Panc1 (cell line): ENCODE results near the gene HEPHL1. TPM values are rescaled to one million over a fixed set of nuclear protein-coding genes. Genes with fewer than 3 reads are reported as not detected.
"Not testable (repeated sequence)": the region's sequence is repeated elsewhere in the genome, so short reads cannot be mapped to it uniquely, and the experiment has no call there.

Experiments used
- ATAC-seq: fragments of 200-7000 bp; cut with Tn5 transposase; 2 replicates; pipeline ENCODE4 v1.9.1; 2020; ENCODE audit warnings: mild to moderate bottlenecking, moderate library complexity
- Bru-seq: library from RNA; stranded (reverse); fragments of 400-500 nt; gene quantifications from one replicate; lab custom pipeline; 2021; lab: Mats Ljungman, UMichigan
- BruChase-seq, 2 experiments: library from RNA; stranded (reverse); fragments of 400-500 nt; gene quantifications; one replicate each; lab custom pipeline; 2021; lab: Mats Ljungman, UMichigan
- BruUV-seq: library from RNA; stranded (reverse); fragments of 400-500 nt; replicated peaks from 2 replicates; lab custom pipeline; 2021; lab: Mats Ljungman, UMichigan
- CTCF ChIA-PET: fragments of 300-600 bp; sonication (Branson Sonifier 250); formaldehyde crosslinking; loops from one replicate; lab custom pipeline; 2022; ENCODE audit warnings: antibody characterized with exemption; lab: Charles Lee
- POLR2A ChIA-PET: fragments of 300-600 bp; sonication (Branson Sonifier 250); formaldehyde crosslinking; loops from one replicate; lab custom pipeline; 2022; ENCODE audit warnings: antibody characterized with exemption; lab: Charles Lee
- DNase-seq: peaks from one replicate; pipeline ENCODE4 v3.0.0-alpha.2; 2010; ENCODE audit warnings: low read depth, low spot score
- H3K27ac ChIP-seq: 2 replicates; pipeline ENCODE4 v1.5.1; 2011; ENCODE audit warnings: mild to moderate bottlenecking, low read length, inconsistent platforms
- H3K27me3 ChIP-seq: fragments of 200-500 bp; sonication (Bioruptor generic); 2 replicates; pipeline ENCODE4 v1.6.0; 2014; ENCODE audit warnings: low read length, inconsistent platforms; ENCODE audit not compliant: control insufficient read depth, insufficient read depth
- H3K36me3 ChIP-seq: fragments of 200-500 bp; sonication (Bioruptor generic); 2 replicates; pipeline ENCODE4 v1.5.1; 2014; ENCODE audit warnings: inconsistent platforms, mild to moderate bottlenecking, low read length, moderate library complexity; ENCODE audit not compliant: control insufficient read depth, insufficient read depth
- H3K4me1 ChIP-seq: 2 replicates; pipeline ENCODE4 v1.5.1; 2011; ENCODE audit warnings: inconsistent platforms, mild to moderate bottlenecking, low read length, moderate library complexity; ENCODE audit not compliant: control insufficient read depth, insufficient read depth
- H3K4me3 ChIP-seq, 2 experiments: 2 replicates each; pipeline ENCODE4 v1.5.1; 2011 to 2012; ENCODE audit warnings: low read depth in 2 of 2, low read length in 2 of 2, mild to moderate bottlenecking in 2 of 2, inconsistent platforms in 1 of 2, moderate library complexity in 1 of 2
- H3K9me3 ChIP-seq: fragments of 200-500 bp; sonication (Bioruptor generic); 2 replicates; pipeline ENCODE4 v1.5.1; 2014; ENCODE audit warnings: low read depth, mild to moderate bottlenecking, inconsistent platforms, low read length, moderate library complexity; ENCODE audit not compliant: control insufficient read depth, insufficient read depth
- POLR2AphosphoS5 ChIP-seq: IDR thresholded peaks from 2 replicates; pipeline ENCODE4 v1.6.1; 2012; ENCODE audit warnings: mild to moderate bottlenecking, low read depth, low read length, moderate library complexity
- REST ChIP-seq, 2 experiments: IDR thresholded peaks; 2 replicates each; pipeline ENCODE4 v1.6.1; 2011 to 2012; ENCODE audit warnings: low read depth in 2 of 2, control low read depth in 1 of 2, low read length in 1 of 2, mild to moderate bottlenecking in 1 of 2, moderate library complexity in 1 of 2; ENCODE audit not compliant: insufficient read depth in 1 of 2
- SIN3A ChIP-seq: IDR thresholded peaks from 2 replicates; pipeline ENCODE4 v1.6.1; 2012; ENCODE audit warnings: low read depth, mild to moderate bottlenecking, low read length, moderate library complexity, borderline replicate concordance; ENCODE audit not compliant: insufficient read depth
- TCF7L2 ChIP-seq: IDR thresholded peaks from 2 replicates; pipeline ENCODE4 v1.6.1; 2011; ENCODE audit warnings: mild to moderate bottlenecking, low read depth, low read length, inconsistent platforms
- in situ Hi-C: cut with HindIII; loops from 2 replicates; pipeline ENCODE4 v1.10.0; 2016; ENCODE audit warnings: low sequenced_read_pairs, low pct_unique_long_range_greater_than_20kb
- intact Hi-C: fragments of 100-400 bp; cut with micrococcal nuclease; formaldehyde crosslinking; loops from one replicate; pipeline ENCODE4 v1.10.0; 2022; ENCODE audit not compliant: unreplicated experiment
- long read RNA-seq: library from polyadenylated mRNA; unstranded; transcript quantifications from one replicate; pipeline ENCODE4 v2.0.0, GENCODE V29; 2021; ENCODE audit not compliant: unreplicated experiment
- polyA plus RNA-seq: library from polyadenylated mRNA; unstranded; fragments of >200 nt; gene quantifications from one replicate; pipeline ENCODE4 v1.2.1, GENCODE V29; 2012; ENCODE audit warnings: missing spikeins; ENCODE audit not compliant: insufficient read length
- total RNA-seq: library from RNA; stranded (reverse); gene quantifications from one replicate; pipeline ENCODE4 v1.2.1, GENCODE V29; 2021; ENCODE audit not compliant: unreplicated experiment
- TF ChIP-seq, protein P1 (sequence below): fragments of 450-650 bp; IDR thresholded peaks from 2 replicates; pipeline ENCODE4 v1.5.1; 2017; ENCODE audit warnings: mild to moderate bottlenecking

The HEPHL1 gene
- total RNA-seq (not detected), Bru-seq, nascent RNA (percentile 3 among the genes with signal in this experiment), BruChase-seq, experiment 1, labeled RNA remaining after a 2-hour chase (percentile 6 among the genes with signal in this experiment), BruChase-seq, experiment 2, labeled RNA remaining after a 6-hour chase (percentile 3 among the genes with signal in this experiment)
- polyA plus RNA-seq = not detected
- long read RNA-seq = 0 reads

- BruUV-seq = no TSS peak
- no peaks in the 10 kb centered on the region for H3K4me1 ChIP-seq
- in situ Hi-C loops = no loop called here
- H3K4me3 ChIP-seq = no peak within 1 kb of the TSS
- POLR2A ChIA-PET = no interaction called here
- H3K27ac ChIP-seq = no peak within 1 kb of the TSS
- DNase-seq = no peak
- CTCF ChIA-PET = no interaction called here
- no peaks in the 10 kb centered on the region for H3K9me3 ChIP-seq
- H3K36me3 ChIP-seq = no peaks in the 10 kb centered on the region
- intact Hi-C loops = no loop called here
- H3K27me3 ChIP-seq = no peaks in the 10 kb centered on the region
- no peak for ATAC-seq
- no peak for TF ChIP-seq REST (IDR thresholded peaks at IDR 0.05; ENCODE audit: insufficient read depth in 1 of 2, low read depth in 2 of 2, low read length in 1 of 2)
These were observed at the start of gene HEPHL1 for GRCh38 chr11:94020777-94021481. Gene HEPHL1, plus strand, starts transcription at chr11:94021354. Its CDS starts 15 bp downstream, at chr11:94021369.

DNA sequence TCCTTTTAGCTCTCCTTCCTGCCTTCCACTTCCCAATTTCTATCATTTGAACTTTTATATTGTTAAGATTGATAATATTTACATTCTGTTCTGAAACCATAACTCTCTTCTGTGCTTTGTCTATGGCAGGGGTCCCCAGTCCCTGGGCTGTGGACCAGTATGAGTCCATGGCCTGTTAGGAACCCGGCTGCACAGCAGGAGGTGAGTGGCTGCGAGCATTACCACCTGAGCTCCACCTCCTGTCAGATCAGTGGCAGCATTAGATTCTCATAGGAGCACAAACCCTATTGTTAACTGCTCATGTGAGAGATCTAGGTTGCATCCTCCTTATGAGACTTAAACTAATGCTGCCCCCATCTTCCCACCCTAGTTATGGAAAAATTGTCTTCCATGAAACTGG is 48.4 kb upstream of the HEPHL1 start:
- no TSS peak for BruUV-seq
- DNase-seq (no peak), ATAC-seq (no peak)
- TF ChIP-seq, protein P1, sequence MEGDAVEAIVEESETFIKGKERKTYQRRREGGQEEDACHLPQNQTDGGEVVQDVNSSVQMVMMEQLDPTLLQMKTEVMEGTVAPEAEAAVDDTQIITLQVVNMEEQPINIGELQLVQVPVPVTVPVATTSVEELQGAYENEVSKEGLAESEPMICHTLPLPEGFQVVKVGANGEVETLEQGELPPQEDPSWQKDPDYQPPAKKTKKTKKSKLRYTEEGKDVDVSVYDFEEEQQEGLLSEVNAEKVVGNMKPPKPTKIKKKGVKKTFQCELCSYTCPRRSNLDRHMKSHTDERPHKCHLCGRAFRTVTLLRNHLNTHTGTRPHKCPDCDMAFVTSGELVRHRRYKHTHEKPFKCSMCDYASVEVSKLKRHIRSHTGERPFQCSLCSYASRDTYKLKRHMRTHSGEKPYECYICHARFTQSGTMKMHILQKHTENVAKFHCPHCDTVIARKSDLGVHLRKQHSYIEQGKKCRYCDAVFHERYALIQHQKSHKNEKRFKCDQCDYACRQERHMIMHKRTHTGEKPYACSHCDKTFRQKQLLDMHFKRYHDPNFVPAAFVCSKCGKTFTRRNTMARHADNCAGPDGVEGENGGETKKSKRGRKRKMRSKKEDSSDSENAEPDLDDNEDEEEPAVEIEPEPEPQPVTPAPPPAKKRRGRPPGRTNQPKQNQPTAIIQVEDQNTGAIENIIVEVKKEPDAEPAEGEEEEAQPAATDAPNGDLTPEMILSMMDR = no peak
- TF ChIP-seq SIN3A = no peak
- TF ChIP-seq REST (IDR thresholded peaks at IDR 0.05; ENCODE audit: insufficient read depth in 1 of 2, low read depth in 2 of 2, low read length in 1 of 2) = no peak
- no peak for TF ChIP-seq TCF7L2
- no peak for TF ChIP-seq POLR2AphosphoS5
- H3K4me1 ChIP-seq = no peaks in the 10 kb centered on the region
- H3K36me3 ChIP-seq = no peaks in the 10 kb centered on the region
- intact Hi-C loops = no loop called here
- ChIA-PET POLR2A (no interaction called here), CTCF (no interaction called here)
- H3K27ac ChIP-seq = no peak overlapping the region
- no peak overlapping the region for H3K4me3 ChIP-seq
- H3K27me3 ChIP-seq = no peaks in the 10 kb centered on the region; the same call in 1 of the 2 replicates
- in situ Hi-C loops = no loop called here
- H3K9me3 ChIP-seq = peaks cover 5% of the 10 kb centered on the region

GRCh38 chr11:93973322-93974051 is 47.7 kb upstream of the HEPHL1 start:
- ATAC-seq, POLR2A ChIA-PET, H3K27me3 ChIP-seq, H3K27ac ChIP-seq, H3K4me3 ChIP-seq, H3K36me3 ChIP-seq, intact Hi-C loops, BruUV-seq, DNase-seq, H3K4me1 ChIP-seq, CTCF ChIA-PET, in situ Hi-C loops, H3K9me3 ChIP-seq: not testable (repeated sequence)
